ENCODE measurements around the gene INO80. TPM values are rescaled to one million over a fixed set of nuclear protein-coding genes. Genes with fewer than 3 reads are reported as not detected.

The INO80 gene
- total and polyA plus RNA-seq, 2 donors (not counting 1 experiment from before 2014, with no cell fraction given) = 16.3 to 55.7 TPM

- Mint-ChIP-seq H3K4me3 (peak overlapping the region; percentile 2), H3K27ac (peak overlapping the region; percentile 50), H3K4me1 (peaks cover 8% of the 10 kb centered on the region), H3K27me3 (no peaks in the 10 kb centered on the region), H3K9me3 (ENCODE audit: insufficient read depth) (no peaks in the 10 kb centered on the region)
- intact Hi-C loops (cut with micrococcal nuclease) = no loop called here
- ATAC-seq (ENCODE audit: low read depth) (peak; percentile 36), DNase-seq (no peak)
- no peaks in the 10 kb centered on the region for H3K36me3 ChIP-seq (replicated peaks in 1 of 2; ENCODE audit: control extremely low read depth in 1 of 2, control insufficient read depth in 1 of 2, extremely low read depth in 1 of 2, insufficient read depth in 2 of 2, low read length in 1 of 2)
- peak overlapping the region; percentile 64 for H2AFZ ChIP-seq (ENCODE audit: insufficient read depth, low read depth, low read length, poor library complexity, severe bottlenecking)
- WGBS (ENCODE audit: insufficient coverage) = 65% methylated on average over 16 of the region's 22 CpGs
- TF ChIP-seq CTCF (IDR thresholded peaks at IDR 0.05) (no peak), EZH2 (IDR thresholded peaks at IDR 0.05; ENCODE audit: borderline replicate concordance, insufficient read depth, low read depth, low read length, poor library complexity, severe bottlenecking) (no peak)
- no peaks in the 10 kb centered on the region for H4K20me1 ChIP-seq (ENCODE audit: control insufficient read depth, insufficient read depth, low read length, poor library complexity, severe bottlenecking)
- no peak overlapping the region for H3K27ac ChIP-seq (ENCODE audit: low read length in 2 of 2)
- CTCF ChIA-PET = interaction anchor here (0.6 kb wide), 1 partner anchor 52 kb away, joined by 3 read pairs; no protein-coding TSS in a partner anchor
- no peak overlapping the region for H3K9ac ChIP-seq (ENCODE audit: low read length)
- peak overlapping the region; percentile 40 for H3K4me2 ChIP-seq (replicated peaks; ENCODE audit: low read depth, low read length, poor library complexity, severe bottlenecking)
- H3K79me2 ChIP-seq (ENCODE audit: control insufficient read depth, insufficient read depth, low read length) = no peaks in the 10 kb centered on the region
- no peaks in the 10 kb centered on the region for H3K27me3 ChIP-seq (replicated peaks in 1 of 4; ENCODE audit: control extremely low read depth in 1 of 4, control insufficient read depth in 3 of 4, insufficient read depth in 4 of 4, low read length in 3 of 4)
- H3K4me3 ChIP-seq (ENCODE audit: control extremely low read depth in 1 of 5, extremely low read depth in 1 of 5, insufficient read depth in 1 of 5, low read depth in 2 of 5, low read length in 4 of 5) = no peak overlapping the region
- H3K4me1 ChIP-seq (ENCODE audit: control insufficient read depth in 2 of 2, insufficient read depth in 2 of 2, low read length in 2 of 2) = peaks cover 0 to 9% of the 10 kb centered on the region in 2 donors
- POLR2A ChIA-PET = no interaction called here
- no peaks in the 10 kb centered on the region for H3K9me3 ChIP-seq (ENCODE audit: control extremely low read depth in 1 of 3, control insufficient read depth in 2 of 3, insufficient read depth in 1 of 3, low read length in 2 of 3)
Measured at GRCh38 chr15:40959331-40960141, 156.5 kb downstream of the INO80 start.

GRCh38 chr15:40958723-40959122, 157.4 kb downstream of the INO80 start:
- no peak overlapping the region for H3K4me3 ChIP-seq (ENCODE audit: control extremely low read depth in 1 of 5, extremely low read depth in 1 of 5, insufficient read depth in 1 of 5, low read depth in 2 of 5, low read length in 4 of 5)
- DNase-seq (no peak), ATAC-seq (ENCODE audit: low read depth) (no peak)
- no peak overlapping the region for H3K4me2 ChIP-seq (replicated peaks; ENCODE audit: low read depth, low read length, poor library complexity, severe bottlenecking)
- peaks cover 2 to 12% of the 10 kb centered on the region in 2 donors for H3K4me1 ChIP-seq (ENCODE audit: control insufficient read depth in 2 of 2, insufficient read depth in 2 of 2, low read length in 2 of 2)
- H4K20me1 ChIP-seq (ENCODE audit: control insufficient read depth, insufficient read depth, low read length, poor library complexity, severe bottlenecking) = no peaks in the 10 kb centered on the region
- no peak overlapping the region for H3K4me3 Mint-ChIP-seq
- H3K4me1 Mint-ChIP-seq = peaks cover 14% of the 10 kb centered on the region
- H3K9me3 Mint-ChIP-seq (ENCODE audit: insufficient read depth) = no peaks in the 10 kb centered on the region
- no peaks in the 10 kb centered on the region for H3K79me2 ChIP-seq (ENCODE audit: control insufficient read depth, insufficient read depth, low read length)
- no peaks in the 10 kb centered on the region for H3K9me3 ChIP-seq (ENCODE audit: control extremely low read depth in 1 of 3, control insufficient read depth in 2 of 3, insufficient read depth in 1 of 3, low read length in 2 of 3)
- no peak overlapping the region for H3K27ac ChIP-seq (ENCODE audit: low read length in 2 of 2)
- ChIA-PET POLR2A (no interaction called here), CTCF (interaction anchor here (0.6 to 1.0 kb wide), 2 partner anchors 13 to 129 kb away, joined by 3 to 4 read pairs; no protein-coding TSS in a partner anchor)
- H2AFZ ChIP-seq (ENCODE audit: insufficient read depth, low read depth, low read length, poor library complexity, severe bottlenecking) = no peak overlapping the region
- H3K27me3 Mint-ChIP-seq = no peaks in the 10 kb centered on the region
- no peaks in the 10 kb centered on the region for H3K27me3 ChIP-seq (replicated peaks in 1 of 4; ENCODE audit: control extremely low read depth in 1 of 4, control insufficient read depth in 3 of 4, insufficient read depth in 4 of 4, low read length in 3 of 4)
- no peak overlapping the region for H3K9ac ChIP-seq (ENCODE audit: low read length)
- H3K36me3 ChIP-seq (replicated peaks in 1 of 2; ENCODE audit: control extremely low read depth in 1 of 2, control insufficient read depth in 1 of 2, extremely low read depth in 1 of 2, insufficient read depth in 2 of 2, low read length in 1 of 2) = no peaks in the 10 kb centered on the region
- TF ChIP-seq EZH2 (IDR thresholded peaks at IDR 0.05; ENCODE audit: borderline replicate concordance, insufficient read depth, low read depth, low read length, poor library complexity, severe bottlenecking) (no peak), CTCF (IDR thresholded peaks at IDR 0.05) (no peak)
- intact Hi-C loops (cut with micrococcal nuclease) = no loop called here
- no peak overlapping the region for H3K27ac Mint-ChIP-seq
- WGBS (ENCODE audit: insufficient coverage) = 89% methylated on average over 7 of the region's 8 CpGs

Data from B cell (primary cell).